SK-N-SH treated with all-trans-retinoic acid at 6 μM for 48 hours (cell line): ENCODE data around the gene CREB3L2.

Experiments
- ATAC-seq: fragments of 200-7000 bp; cut with Tn5 transposase; 3 replicates; pipeline ENCODE4 v1.9.1; 2020; ENCODE audit warnings: mild to moderate bottlenecking, moderate library complexity
- ARNTL ChIP-seq: fragments of 450-650 bp; formaldehyde crosslinking; IDR thresholded peaks from 2 replicates; pipeline ENCODE4 v1.5.0; 2020; ENCODE audit warnings: low read depth, mild to moderate bottlenecking, moderate library complexity, borderline replicate concordance
- BACH2 ChIP-seq: fragments of 250-450 bp; sonication (Bioruptor Pico); IDR thresholded peaks from 2 replicates; pipeline ENCODE4 v1.9.0; 2021; ENCODE audit warnings: mild to moderate bottlenecking, borderline replicate concordance
- CSDC2 ChIP-seq: fragments of 250-450 bp; sonication (Bioruptor Pico); IDR thresholded peaks from 2 replicates; pipeline ENCODE4 v1.5.0; 2020; ENCODE audit warnings: mild to moderate bottlenecking, moderate library complexity
- ESRRG ChIP-seq: fragments of 250-450 bp; sonication (Bioruptor Pico); IDR thresholded peaks from 2 replicates; pipeline ENCODE4 v1.6.1; 2021; ENCODE audit warnings: mild to moderate bottlenecking
- ISL1 ChIP-seq: fragments of 250-450 bp; sonication (Bioruptor Pico); IDR thresholded peaks from 2 replicates; pipeline ENCODE4 v2.1.2; 2022; ENCODE audit warnings: mild to moderate bottlenecking, moderate library complexity
- OSR1 ChIP-seq: fragments of 250-450 bp; sonication (Bioruptor Pico); IDR thresholded peaks from 2 replicates; pipeline ENCODE4 v1.8.0; 2022; ENCODE audit warnings: moderate library complexity, mild to moderate bottlenecking, inconsistent platforms
- POU6F1 ChIP-seq: fragments of 250-450 bp; sonication (Bioruptor Pico); IDR thresholded peaks from 2 replicates; pipeline ENCODE4 v1.8.0; 2021; ENCODE audit warnings: low read depth, mild to moderate bottlenecking, moderate library complexity, borderline replicate concordance
- PPARA ChIP-seq: fragments of 250-450 bp; sonication (Bioruptor Pico); IDR thresholded peaks from 2 replicates; pipeline ENCODE4 v1.5.0; 2020; ENCODE audit warnings: mild to moderate bottlenecking, borderline replicate concordance
- RARB ChIP-seq: fragments of 250-450 bp; sonication (Bioruptor Pico); IDR thresholded peaks from 2 replicates; pipeline ENCODE4 v1.8.0; 2021; ENCODE audit warnings: mild to moderate bottlenecking, moderate library complexity
- TCF4 ChIP-seq: fragments of 250-450 bp; sonication (Bioruptor Pico); IDR thresholded peaks from 2 replicates; pipeline ENCODE4 v1.8.0; 2021; ENCODE audit warnings: mild to moderate bottlenecking, moderate library complexity, borderline replicate concordance
- TOX ChIP-seq: fragments of 250-450 bp; sonication (Bioruptor Pico); IDR thresholded peaks from 2 replicates; pipeline ENCODE4 v1.8.0; 2021; ENCODE audit warnings: mild to moderate bottlenecking, moderate library complexity, borderline replicate concordance
- TSHZ2 ChIP-seq: fragments of 250-450 bp; sonication (Bioruptor Pico); IDR thresholded peaks from 2 replicates; pipeline ENCODE4 v1.5.0; 2020; ENCODE audit warnings: mild to moderate bottlenecking, moderate library complexity
- ZC3H10 ChIP-seq: fragments of 250-450 bp; sonication (Bioruptor Pico); IDR thresholded peaks from 2 replicates; pipeline ENCODE4 v1.5.1; 2021; ENCODE audit warnings: mild to moderate bottlenecking, moderate library complexity
- ZFP3 ChIP-seq: fragments of 250-450 bp; sonication (Bioruptor Pico); IDR thresholded peaks from 2 replicates; pipeline ENCODE4 v1.5.0; 2020; ENCODE audit warnings: mild to moderate bottlenecking, moderate library complexity
- ZFP30 ChIP-seq: fragments of 450-650 bp; formaldehyde crosslinking; IDR thresholded peaks from 2 replicates; pipeline ENCODE4 v1.5.0; 2022; ENCODE audit warnings: mild to moderate bottlenecking, moderate library complexity
- ZNF565 ChIP-seq: fragments of 450-650 bp; formaldehyde crosslinking; conservative IDR thresholded peaks from 2 replicates; pipeline ENCODE4 v1.5.0; 2020; ENCODE audit warnings: low read depth, mild to moderate bottlenecking, moderate library complexity
- ZNF70 ChIP-seq: fragments of 450-650 bp; formaldehyde crosslinking; IDR thresholded peaks from 2 replicates; pipeline ENCODE4 v1.5.0; 2020; ENCODE audit warnings: mild to moderate bottlenecking, moderate library complexity
- ZNF8 ChIP-seq: fragments of 450-650 bp; formaldehyde crosslinking; IDR thresholded peaks from 2 replicates; pipeline ENCODE4 v1.5.0; 2020; ENCODE audit warnings: mild to moderate bottlenecking, moderate library complexity
- TF ChIP-seq, protein P1 (sequence below): fragments of 250-450 bp; sonication (Bioruptor Pico); IDR thresholded peaks from 2 replicates; pipeline ENCODE4 v1.5.1; 2020; ENCODE audit warnings: low read depth, mild to moderate bottlenecking, moderate library complexity
- TF ChIP-seq, protein P2 (sequence below): fragments of 250-450 bp; sonication (Bioruptor Pico); IDR thresholded peaks from 2 replicates; pipeline ENCODE4 v1.5.1; 2021; ENCODE audit warnings: mild to moderate bottlenecking, moderate library complexity

CREB3L2 gene

DNA sequence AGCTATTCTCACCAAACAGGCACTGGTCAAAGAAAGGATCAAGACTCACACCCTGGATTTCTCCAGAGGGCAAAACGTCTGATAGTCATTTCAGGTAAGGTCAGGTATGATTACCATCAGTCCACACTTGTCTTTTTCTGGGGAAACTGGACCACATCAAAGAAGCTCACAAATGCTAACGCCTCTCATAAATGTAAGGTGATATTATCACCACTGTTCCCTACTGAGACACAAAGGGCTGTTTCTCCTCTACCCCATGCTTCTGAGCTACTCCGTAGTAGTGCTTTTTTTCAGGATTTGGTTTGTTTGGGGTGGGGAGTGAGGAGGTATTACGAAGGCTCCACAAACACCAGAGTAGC lies 51.6 kb downstream of the CREB3L2 start:
- no peak for ATAC-seq
- TF ChIP-seq ZNF565 (CRISPR knock-in tag) (no peak), ZC3H10 (CRISPR knock-in tag) (no peak), TCF4 (no peak), RARB (CRISPR knock-in tag) (no peak), ZFP30 (CRISPR knock-in tag) (no peak), PPARA (CRISPR knock-in tag) (no peak), ISL1 (CRISPR knock-in tag) (no peak), ZNF70 (CRISPR knock-in tag) (no peak), TOX (CRISPR knock-in tag) (no peak), ARNTL (no peak)
- TF ChIP-seq, protein P1, sequence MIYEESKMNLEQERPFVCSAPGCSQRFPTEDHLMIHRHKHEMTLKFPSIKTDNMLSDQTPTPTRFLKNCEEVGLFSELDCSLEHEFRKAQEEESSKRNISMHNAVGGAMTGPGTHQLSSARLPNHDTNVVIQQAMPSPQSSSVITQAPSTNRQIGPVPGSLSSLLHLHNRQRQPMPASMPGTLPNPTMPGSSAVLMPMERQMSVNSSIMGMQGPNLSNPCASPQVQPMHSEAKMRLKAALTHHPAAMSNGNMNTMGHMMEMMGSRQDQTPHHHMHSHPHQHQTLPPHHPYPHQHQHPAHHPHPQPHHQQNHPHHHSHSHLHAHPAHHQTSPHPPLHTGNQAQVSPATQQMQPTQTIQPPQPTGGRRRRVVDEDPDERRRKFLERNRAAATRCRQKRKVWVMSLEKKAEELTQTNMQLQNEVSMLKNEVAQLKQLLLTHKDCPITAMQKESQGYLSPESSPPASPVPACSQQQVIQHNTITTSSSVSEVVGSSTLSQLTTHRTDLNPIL = no peak
- TF ChIP-seq, protein P2, sequence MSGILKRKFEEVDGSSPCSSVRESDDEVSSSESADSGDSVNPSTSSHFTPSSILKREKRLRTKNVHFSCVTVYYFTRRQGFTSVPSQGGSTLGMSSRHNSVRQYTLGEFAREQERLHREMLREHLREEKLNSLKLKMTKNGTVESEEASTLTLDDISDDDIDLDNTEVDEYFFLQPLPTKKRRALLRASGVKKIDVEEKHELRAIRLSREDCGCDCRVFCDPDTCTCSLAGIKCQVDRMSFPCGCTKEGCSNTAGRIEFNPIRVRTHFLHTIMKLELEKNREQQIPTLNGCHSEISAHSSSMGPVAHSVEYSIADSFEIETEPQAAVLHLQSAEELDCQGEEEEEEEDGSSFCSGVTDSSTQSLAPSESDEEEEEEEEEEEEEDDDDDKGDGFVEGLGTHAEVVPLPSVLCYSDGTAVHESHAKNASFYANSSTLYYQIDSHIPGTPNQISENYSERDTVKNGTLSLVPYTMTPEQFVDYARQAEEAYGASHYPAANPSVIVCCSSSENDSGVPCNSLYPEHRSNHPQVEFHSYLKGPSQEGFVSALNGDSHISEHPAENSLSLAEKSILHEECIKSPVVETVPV (CRISPR knock-in tag) = no peak

DNA sequence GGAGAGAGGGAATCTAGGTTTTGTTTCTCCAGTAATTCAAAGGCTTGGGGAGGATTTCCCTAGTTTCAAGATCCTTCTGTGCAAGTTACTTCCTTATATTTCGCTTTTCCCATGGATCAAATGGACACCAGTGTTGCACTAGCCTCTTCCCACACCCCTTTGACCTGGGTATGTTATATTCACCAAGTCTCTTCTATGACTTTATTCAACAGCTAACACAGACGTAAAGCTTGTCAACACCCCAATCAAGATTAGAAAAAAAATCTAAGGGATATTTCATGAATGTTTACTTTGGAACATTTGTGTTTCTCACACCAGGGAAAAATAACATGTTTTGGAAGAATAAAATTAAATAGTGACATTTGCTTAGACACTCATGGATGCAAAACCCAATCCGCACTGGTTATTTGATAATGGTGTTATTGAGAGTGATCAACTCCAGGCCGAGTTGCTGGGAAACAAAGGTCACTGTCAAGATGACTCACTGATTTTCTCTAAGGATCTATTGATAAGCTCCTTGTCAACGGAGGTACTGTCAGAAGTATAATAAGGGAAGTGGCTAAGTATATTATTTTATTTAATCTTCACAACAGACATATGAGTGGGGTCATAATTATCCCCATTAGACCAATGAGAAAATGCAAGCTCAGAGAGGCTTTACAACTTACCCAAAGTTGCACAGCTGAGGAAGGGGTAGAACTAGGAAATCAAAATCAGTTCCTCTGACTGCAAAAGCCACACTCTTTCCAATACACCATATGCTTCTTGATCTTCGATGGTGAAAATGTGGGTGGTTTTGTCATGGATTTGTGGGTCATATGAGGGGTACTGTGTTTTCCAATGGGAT lies 52.2 kb downstream of the CREB3L2 start:
- TF ChIP-seq, protein P2 (CRISPR knock-in tag) = no peak
- TF ChIP-seq ZC3H10 (CRISPR knock-in tag) (no peak), TOX (CRISPR knock-in tag) (no peak), POU6F1 (CRISPR knock-in tag) (no peak), TCF4 (no peak), ZNF70 (CRISPR knock-in tag) (no peak), BACH2 (CRISPR knock-in tag) (no peak), PPARA (CRISPR knock-in tag) (no peak), ZFP3 (CRISPR knock-in tag) (no peak), ZFP30 (CRISPR knock-in tag) (no peak)
- ATAC-seq = no peak

- ATAC-seq = no peak
- TF ChIP-seq ISL1 (CRISPR knock-in tag) (no peak), RARB (CRISPR knock-in tag) (no peak), TSHZ2 (CRISPR knock-in tag) (no peak), ZNF565 (CRISPR knock-in tag) (no peak), BACH2 (CRISPR knock-in tag) (no peak), ZC3H10 (CRISPR knock-in tag) (no peak), ZNF8 (CRISPR knock-in tag) (no peak), CSDC2 (CRISPR knock-in tag) (no peak), ESRRG (CRISPR knock-in tag) (no peak), ZNF70 (CRISPR knock-in tag) (no peak), OSR1 (no peak), POU6F1 (CRISPR knock-in tag) (no peak), PPARA (CRISPR knock-in tag) (no peak)
- TF ChIP-seq, protein P2 (CRISPR knock-in tag) = no peak
These were observed 53.0 kb downstream of the CREB3L2 start for GRCh38 chr7:137948845-137949330.
